Smooth muscle cell (in vitro differentiated cells): ENCODE results near the gene MUC7. TPM values are rescaled to one million over a fixed set of nuclear protein-coding genes. Genes with fewer than 3 reads are reported as not detected.

Experiments
- DNase-seq: peaks from one replicate; lab custom pipeline; 2025; ENCODE audit not compliant: unreplicated experiment; lab: John Stamatoyannopoulos, UW
- H2AFZ ChIP-seq: fragments of 200-600 bp; sonication (generic); 2 replicates; pipeline ENCODE4 v1.6.0; 2016; ENCODE audit warnings: antibody characterized with exemption, low read depth, mild to moderate bottlenecking
- H3F3A ChIP-seq: fragments of 200-600 bp; sonication (generic); 2 replicates; pipeline ENCODE4 v1.6.0; 2017; ENCODE audit warnings: antibody characterized with exemption, low read depth
- H3K27ac ChIP-seq: fragments of 200-600 bp; sonication (generic); 2 replicates; pipeline ENCODE4 v1.5.1; 2016; ENCODE audit warnings: low read depth, mild to moderate bottlenecking
- H3K27me3 ChIP-seq: fragments of 200-600 bp; sonication (generic); 2 replicates; pipeline ENCODE4 v1.6.1; 2016; ENCODE audit warnings: low read depth, mild to moderate bottlenecking
- H3K36me3 ChIP-seq: fragments of 200-600 bp; sonication (generic); 2 replicates; pipeline ENCODE4 v1.5.1; 2016; ENCODE audit warnings: low read depth
- H3K4me1 ChIP-seq: fragments of 200-600 bp; sonication (generic); 2 replicates; pipeline ENCODE4 v1.5.1; 2016; ENCODE audit warnings: low read depth
- H3K4me2 ChIP-seq: fragments of 200-600 bp; sonication (generic); 2 replicates; pipeline ENCODE4 v1.6.0; 2016; ENCODE audit warnings: mild to moderate bottlenecking
- H3K4me3 ChIP-seq: fragments of 200-600 bp; sonication (generic); 2 replicates; pipeline ENCODE4 v1.5.1; 2016; ENCODE audit warnings: mild to moderate bottlenecking
- H3K79me2 ChIP-seq: fragments of 200-600 bp; sonication (generic); 2 replicates; pipeline ENCODE4 v1.6.0; 2016; ENCODE audit warnings: low read depth, mild to moderate bottlenecking
- H3K9ac ChIP-seq: fragments of 200-600 bp; sonication (generic); 2 replicates; pipeline ENCODE4 v1.6.0; 2016; ENCODE audit warnings: low read depth
- H3K9me3 ChIP-seq: fragments of 200-600 bp; sonication (generic); replicated peaks from 2 replicates; pipeline ENCODE4 v1.5.1; 2016; ENCODE audit warnings: low read depth
- H4K20me1 ChIP-seq: fragments of 200-600 bp; sonication (generic); 2 replicates; pipeline ENCODE4 v1.6.0; 2016; ENCODE audit warnings: low read depth
- CTCF ChIP-seq: fragments of 200-600 bp; sonication (generic); IDR thresholded peaks from 2 replicates; pipeline ENCODE4 v1.5.1; 2017; ENCODE audit warnings: borderline replicate concordance, mild to moderate bottlenecking, antibody characterized with exemption; ENCODE audit not compliant: insufficient read depth, poor library complexity, severe bottlenecking
- WGBS: methylation state at CpG from one replicate; pipeline ENCODE4 v1.1.7; 2016; ENCODE audit warnings: low lambda C conversion rate; 5-methylcytosine and 5-hydroxymethylcytosine counted together
- polyA plus RNA-seq: library from polyadenylated mRNA; unstranded; fragments of >200 nt; fragmentation: Nextera tagmentation; extraction: Ambion mirVana; gene quantifications from 2 replicates; pipeline ENCODE4 v1.2.1, GENCODE V29; 2016
- total RNA-seq: library from RNA; depleted of rRNA; stranded (reverse); fragments of >200 nt; gene quantifications from 2 replicates; pipeline ENCODE4 v1.2.3, GENCODE V29; 2014

The MUC7 gene
- total and polyA plus RNA-seq, 2 experiments from 2014 or later, result not detected

GRCh38 chr4:70515367-70516250, 43.6 kb downstream of the MUC7 start:
- Histone ChIP-seq H3K4me1 (no peaks in the 10 kb centered on the region), H3K36me3 (no peaks in the 10 kb centered on the region), H3K9me3 (no peaks in the 10 kb centered on the region), H4K20me1 (no peaks in the 10 kb centered on the region), H3K27me3 (no peaks in the 10 kb centered on the region), H3K4me3 (no peak overlapping the region), H2AFZ (no peak overlapping the region), H3K9ac (no peak overlapping the region), H3K4me2 (peak overlapping the region; percentile 13), H3F3A (no peaks in the 10 kb centered on the region), H3K27ac (peak overlapping the region; percentile 50), H3K79me2 (no peaks in the 10 kb centered on the region)
- DNase-seq, result no peak
- no peak for TF ChIP-seq CTCF
- WGBS, result 37% methylated on average over 4 of the region's 4 CpGs

GRCh38 chr4:70518269-70518668, 46.3 kb downstream of the MUC7 start, which contains the start of gene AMTN:
Gene AMTN (plus strand): TSS chr4:70518569. CDS start chr4:70518778, 209 bp downstream.
- H3K4me3 ChIP-seq, result no peak within 1 kb of the TSS
- no peaks in the 10 kb centered on the region for H3K36me3 ChIP-seq
- peaks cover 6% of the 10 kb centered on the region for H3K27me3 ChIP-seq
- no peak within 1 kb of the TSS for H3K9ac ChIP-seq
- no peak for TF ChIP-seq CTCF
- no peak within 1 kb of the TSS for H3K27ac ChIP-seq
- H3K4me1 ChIP-seq, result no peaks in the 10 kb centered on the region
- no peaks in the 10 kb centered on the region for H3F3A ChIP-seq
- H3K9me3 ChIP-seq, result no peaks in the 10 kb centered on the region
- 80% methylated on average over 2 of the region's 2 CpGs for WGBS
- no peak within 1 kb of the TSS for H3K4me2 ChIP-seq
- no peak for DNase-seq
- H4K20me1 ChIP-seq, result no peaks in the 10 kb centered on the region
- no peak within 1 kb of the TSS for H2AFZ ChIP-seq
- no peaks in the 10 kb centered on the region for H3K79me2 ChIP-seq

DNA sequence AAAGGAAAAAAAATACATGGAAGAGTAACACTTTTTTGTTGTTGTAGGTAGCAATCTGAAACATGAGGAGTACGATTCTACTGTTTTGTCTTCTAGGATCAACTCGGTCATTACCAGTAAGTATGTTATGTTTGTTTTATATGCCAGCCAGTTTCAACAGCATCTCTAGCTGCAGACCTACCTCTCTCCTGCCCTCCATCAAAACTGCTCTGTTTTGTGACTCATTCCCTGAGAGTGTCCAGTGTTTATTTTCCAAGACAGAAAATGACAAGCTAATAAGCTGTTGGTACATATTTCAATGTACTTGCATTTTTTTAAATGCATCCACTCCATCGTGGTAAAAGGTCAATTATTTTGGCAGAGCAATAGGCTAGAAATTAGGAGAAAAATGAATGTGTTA, 46.7 kb downstream of the MUC7 start:
- no peaks in the 10 kb centered on the region for H3K4me1 ChIP-seq
- H3K27ac ChIP-seq, result no peak overlapping the region
- no peaks in the 10 kb centered on the region for H3K9me3 ChIP-seq
- H3F3A ChIP-seq, result no peaks in the 10 kb centered on the region
- no peaks in the 10 kb centered on the region for H3K36me3 ChIP-seq
- 40% methylated on average over 3 of the region's 3 CpGs for WGBS
- H4K20me1 ChIP-seq, result no peaks in the 10 kb centered on the region
- H3K4me2 ChIP-seq, result no peak overlapping the region
- no peak overlapping the region for H3K9ac ChIP-seq
- no peaks in the 10 kb centered on the region for H3K79me2 ChIP-seq
- no peak overlapping the region for H2AFZ ChIP-seq
- no peak for TF ChIP-seq CTCF
- H3K27me3 ChIP-seq, result peaks cover 10% of the 10 kb centered on the region
- DNase-seq, result no peak
- H3K4me3 ChIP-seq, result no peak overlapping the region

DNA sequence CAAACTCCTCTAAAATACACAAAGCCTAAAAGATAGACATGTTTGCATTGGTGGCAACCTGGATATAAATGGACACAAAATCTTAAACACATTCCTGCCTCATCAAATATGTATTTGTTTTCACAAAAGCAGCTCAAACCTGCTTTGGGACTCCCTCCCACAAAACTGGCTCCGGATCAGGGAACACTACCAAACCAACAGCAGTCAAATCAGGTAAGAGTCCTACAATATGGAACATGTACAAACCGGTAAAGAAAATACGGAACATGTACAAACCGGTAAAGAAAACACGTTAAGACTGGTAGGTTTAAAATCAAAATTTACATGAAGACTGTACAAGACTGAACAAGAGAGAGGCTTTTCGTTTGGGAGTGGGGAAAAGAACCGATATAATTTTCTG, 50.6 kb downstream of the MUC7 start:
- no peaks in the 10 kb centered on the region for H3K9me3 ChIP-seq
- H4K20me1 ChIP-seq, result no peaks in the 10 kb centered on the region
- peaks cover 18% of the 10 kb centered on the region for H3K27me3 ChIP-seq
- H3K4me1 ChIP-seq, result no peaks in the 10 kb centered on the region
- no peak overlapping the region for H3K27ac ChIP-seq
- no peak for TF ChIP-seq CTCF
- no peak overlapping the region for H3K4me3 ChIP-seq
- H2AFZ ChIP-seq, result no peak overlapping the region
- H3K4me2 ChIP-seq, result no peak overlapping the region
- H3K9ac ChIP-seq, result no peak overlapping the region
- H3K36me3 ChIP-seq, result no peaks in the 10 kb centered on the region
- no peaks in the 10 kb centered on the region for H3K79me2 ChIP-seq
- WGBS, result 87% methylated on average over 7 of the region's 7 CpGs
- DNase-seq, result no peak
- H3F3A ChIP-seq, result no peaks in the 10 kb centered on the region
